Natural killer cell (primary cell): Measurements from ENCODE around the gene BBS9. TPM values are rescaled to one million over a fixed set of nuclear protein-coding genes. Genes with fewer than 3 reads are reported as not detected.

Source experiments
- ATAC-seq, 3 donors: fragments of 150-1000 bp in 2 of 3; fragments of 200-7000 bp in 1 of 3; cut with Tn5 transposase; 1 replicate in 1 of 3; 2 replicates in 2 of 3; pipeline ENCODE4 v1.10.0; 2021; ENCODE audit warnings: mild to moderate bottlenecking in 2 of 3, moderate library complexity in 2 of 3
- DNase-seq, 2 donors: peaks; one replicate each; pipeline versions ENCODE4 v3.0.0 to v3.0.0-alpha.2; 2013 to 2021; ENCODE audit warnings: mixed read lengths in 1 of 2
- H3K27ac ChIP-seq: one replicate; pipeline ENCODE4 v1.5.1; 2013; ENCODE audit warnings: mild to moderate bottlenecking, low read length
- H3K27me3 ChIP-seq: one replicate; pipeline ENCODE4 v1.6.1; 2013; ENCODE audit warnings: low read length; ENCODE audit not compliant: control insufficient read depth, insufficient read depth
- H3K36me3 ChIP-seq: one replicate; pipeline ENCODE4 v1.6.1; 2013; ENCODE audit warnings: low read length; ENCODE audit not compliant: control insufficient read depth, insufficient read depth
- H3K4me1 ChIP-seq: one replicate; pipeline ENCODE4 v1.6.1; 2013; ENCODE audit warnings: low read length; ENCODE audit not compliant: control insufficient read depth, insufficient read depth
- H3K4me3 ChIP-seq: one replicate; pipeline ENCODE4 v1.5.1; 2013; ENCODE audit warnings: low read length
- H3K9me3 ChIP-seq: one replicate; pipeline ENCODE4 v1.6.1; 2013; ENCODE audit warnings: low read length; ENCODE audit not compliant: control insufficient read depth, insufficient read depth
- H3K27ac Mint-ChIP-seq, 2 donors: one replicate each; pipeline ENCODE4 v1.8.0; 2022; ENCODE audit warnings: mild to moderate bottlenecking in 2 of 2, mixed read lengths in 2 of 2, moderate library complexity in 1 of 2
- H3K27me3 Mint-ChIP-seq, 2 donors: one replicate each; pipeline ENCODE4 v1.8.0; 2022; ENCODE audit warnings: low read depth in 2 of 2, mixed read lengths in 2 of 2
- H3K36me3 Mint-ChIP-seq: one replicate; pipeline ENCODE4 v1.8.0; 2022; ENCODE audit warnings: mixed read lengths
- H3K4me1 Mint-ChIP-seq, 2 donors: one replicate each; pipeline ENCODE4 v1.8.0; 2022; ENCODE audit warnings: mixed read lengths in 2 of 2
- H3K4me3 Mint-ChIP-seq: one replicate; pipeline ENCODE4 v1.8.0; 2022; ENCODE audit warnings: mild to moderate bottlenecking, moderate library complexity, mixed read lengths
- H3K9me3 Mint-ChIP-seq, 2 donors: one replicate each; pipeline ENCODE4 v1.8.0; 2022; ENCODE audit warnings: mixed read lengths in 2 of 2
- WGBS: methylation state at CpG from one replicate; pipeline ENCODE4 v1.1.7; 2013; ENCODE audit warnings: missing lambda C conversion rate; ENCODE audit not compliant: insufficient coverage; 5-methylcytosine and 5-hydroxymethylcytosine counted together
- intact Hi-C: fragments of 100-400 bp; cut with micrococcal nuclease; formaldehyde crosslinking; loops from one replicate; pipeline ENCODE4 v1.14.2; 2022
- total RNA-seq, 4 donors: library from RNA; stranded (reverse); fragments of 120-200 nt in 1 of 4; gene quantifications; one replicate each; pipeline versions ENCODE4 v1.2.3 to v1.2.4, GENCODE V29; 2013 to 2022
- TF ChIP-seq, protein P1 (sequence below): fragments of 200-600 bp; IDR thresholded peaks from one replicate; pipeline ENCODE4 v1.8.0; 2022; ENCODE audit warnings: antibody characterized with exemption

BBS9 gene
- total RNA-seq, 3 donors from 2014 or later (not counting 1 experiment from before 2014, with no cell fraction given): 25.1 to 34.6 (median 34.4) TPM

DNA sequence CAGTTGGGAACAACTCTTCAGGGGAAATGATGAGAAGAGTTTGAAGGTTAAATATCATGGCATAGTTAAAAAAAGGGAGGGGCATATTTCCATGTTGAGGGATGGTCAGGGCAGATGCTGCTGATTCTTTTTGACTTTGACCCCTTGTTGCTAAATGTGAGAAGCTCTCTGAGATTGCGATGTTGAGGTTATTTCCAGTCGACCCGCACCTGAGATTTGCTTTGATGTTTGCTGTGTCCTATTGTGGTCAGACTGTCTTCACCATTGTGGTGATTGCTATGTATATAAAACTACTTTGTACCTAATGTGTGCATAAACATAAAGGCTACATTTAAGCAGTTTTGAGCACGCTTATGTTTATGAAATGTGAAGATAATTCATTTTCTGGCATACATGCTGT lies 90.9 kb downstream of the BBS9 start:
- Mint-ChIP-seq H3K36me3 (no peaks in the 10 kb centered on the region), H3K27ac (no peak overlapping the region), H3K4me1 (no peaks in the 10 kb centered on the region), H3K27me3 (no peaks in the 10 kb centered on the region), H3K9me3 (no peaks in the 10 kb centered on the region), H3K4me3 (no peak overlapping the region)
- DNase-seq (no peak), ATAC-seq (no peak)
- Histone ChIP-seq H3K36me3 (no peaks in the 10 kb centered on the region), H3K4me3 (no peak overlapping the region), H3K4me1 (no peaks in the 10 kb centered on the region), H3K27me3 (no peaks in the 10 kb centered on the region), H3K9me3 (no peaks in the 10 kb centered on the region), H3K27ac (no peak overlapping the region)
- TF ChIP-seq, protein P1, sequence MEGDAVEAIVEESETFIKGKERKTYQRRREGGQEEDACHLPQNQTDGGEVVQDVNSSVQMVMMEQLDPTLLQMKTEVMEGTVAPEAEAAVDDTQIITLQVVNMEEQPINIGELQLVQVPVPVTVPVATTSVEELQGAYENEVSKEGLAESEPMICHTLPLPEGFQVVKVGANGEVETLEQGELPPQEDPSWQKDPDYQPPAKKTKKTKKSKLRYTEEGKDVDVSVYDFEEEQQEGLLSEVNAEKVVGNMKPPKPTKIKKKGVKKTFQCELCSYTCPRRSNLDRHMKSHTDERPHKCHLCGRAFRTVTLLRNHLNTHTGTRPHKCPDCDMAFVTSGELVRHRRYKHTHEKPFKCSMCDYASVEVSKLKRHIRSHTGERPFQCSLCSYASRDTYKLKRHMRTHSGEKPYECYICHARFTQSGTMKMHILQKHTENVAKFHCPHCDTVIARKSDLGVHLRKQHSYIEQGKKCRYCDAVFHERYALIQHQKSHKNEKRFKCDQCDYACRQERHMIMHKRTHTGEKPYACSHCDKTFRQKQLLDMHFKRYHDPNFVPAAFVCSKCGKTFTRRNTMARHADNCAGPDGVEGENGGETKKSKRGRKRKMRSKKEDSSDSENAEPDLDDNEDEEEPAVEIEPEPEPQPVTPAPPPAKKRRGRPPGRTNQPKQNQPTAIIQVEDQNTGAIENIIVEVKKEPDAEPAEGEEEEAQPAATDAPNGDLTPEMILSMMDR: no peak
- intact Hi-C loops: no loop called here
- WGBS: 73% methylated on average over 3 of the region's 4 CpGs

- no peak overlapping the region for H3K4me3 Mint-ChIP-seq
- no peak overlapping the region for H3K27ac Mint-ChIP-seq
- H3K27ac ChIP-seq: no peak overlapping the region
- H3K9me3 ChIP-seq: no peaks in the 10 kb centered on the region
- no peaks in the 10 kb centered on the region for H3K36me3 ChIP-seq
- no CpG with 5 or more reads among the region's 1 CpG for WGBS
- no peak for ATAC-seq
- H3K4me1 Mint-ChIP-seq: no peaks in the 10 kb centered on the region
- no peaks in the 10 kb centered on the region for H3K9me3 Mint-ChIP-seq
- no peak overlapping the region for H3K4me3 ChIP-seq
- H3K27me3 Mint-ChIP-seq: no peaks in the 10 kb centered on the region
- H3K36me3 Mint-ChIP-seq: no peaks in the 10 kb centered on the region
- TF ChIP-seq, protein P1: no peak
- no peaks in the 10 kb centered on the region for H3K27me3 ChIP-seq
- intact Hi-C loops: no loop called here
- DNase-seq: no peak
- H3K4me1 ChIP-seq: no peaks in the 10 kb centered on the region
Observed at GRCh38 chr7:33221390-33221789, 92.0 kb downstream of the BBS9 start.

- no peak overlapping the region for H3K4me3 ChIP-seq
- no peaks in the 10 kb centered on the region for H3K36me3 ChIP-seq
- WGBS: no CpG with 5 or more reads among the region's 1 CpG
- H3K27me3 ChIP-seq: no peaks in the 10 kb centered on the region
- DNase-seq (no peak), ATAC-seq (no peak)
- TF ChIP-seq, protein P1: no peak
- Mint-ChIP-seq H3K27ac (no peak overlapping the region), H3K4me1 (peaks cover 4 to 9% of the 10 kb centered on the region in 2 donors), H3K4me3 (no peak overlapping the region), H3K9me3 (no peaks in the 10 kb centered on the region), H3K27me3 (no peaks in the 10 kb centered on the region), H3K36me3 (no peaks in the 10 kb centered on the region)
- intact Hi-C loops: no loop called here
- no peaks in the 10 kb centered on the region for H3K9me3 ChIP-seq
- no peak overlapping the region for H3K27ac ChIP-seq
- no peaks in the 10 kb centered on the region for H3K4me1 ChIP-seq
Observed at GRCh38 chr7:33232632-33233145, 103.3 kb downstream of the BBS9 start.

DNA sequence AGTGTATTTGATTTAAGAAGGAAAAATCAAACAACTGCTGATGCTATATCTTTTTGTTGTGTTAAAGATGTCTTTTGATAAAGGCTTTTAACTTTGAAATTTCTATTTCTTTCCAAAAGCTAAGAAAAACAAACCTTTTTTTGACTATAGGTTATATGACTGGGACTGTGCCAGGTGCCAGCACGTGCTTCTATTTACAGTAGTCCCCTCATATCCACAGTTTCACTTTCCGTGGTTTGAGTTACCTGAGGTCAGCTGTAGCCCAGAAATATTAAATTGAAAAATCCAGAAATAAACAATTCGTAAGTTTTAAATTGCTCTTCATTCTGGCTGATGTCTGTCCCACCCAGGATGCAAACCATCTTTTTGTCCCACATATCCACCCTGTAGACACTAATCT lies 104.3 kb downstream of the BBS9 start:
- DNase-seq (no peak), ATAC-seq (no peak)
- 52% methylated on average over 3 of the region's 3 CpGs for WGBS
- Mint-ChIP-seq H3K4me1 (peaks cover 4 to 13% of the 10 kb centered on the region in 2 donors), H3K36me3 (no peaks in the 10 kb centered on the region), H3K27ac (no peak overlapping the region), H3K27me3 (no peaks in the 10 kb centered on the region), H3K9me3 (no peaks in the 10 kb centered on the region), H3K4me3 (no peak overlapping the region)
- Histone ChIP-seq H3K4me3 (no peak overlapping the region), H3K4me1 (no peaks in the 10 kb centered on the region), H3K9me3 (no peaks in the 10 kb centered on the region), H3K27ac (no peak overlapping the region), H3K36me3 (no peaks in the 10 kb centered on the region), H3K27me3 (no peaks in the 10 kb centered on the region)
- TF ChIP-seq, protein P1: no peak
- intact Hi-C loops: no loop called here
